Measurements from ENCODE around the gene SPHK2.
A peak's percentile ranks its signal among the peaks of the same experiment; 100 is the strongest.
"Not testable (repeated sequence)": the region's sequence is repeated elsewhere in the genome, so short reads cannot be mapped to it uniquely, and the experiment has no call there.

Gene SPHK2

DNA sequence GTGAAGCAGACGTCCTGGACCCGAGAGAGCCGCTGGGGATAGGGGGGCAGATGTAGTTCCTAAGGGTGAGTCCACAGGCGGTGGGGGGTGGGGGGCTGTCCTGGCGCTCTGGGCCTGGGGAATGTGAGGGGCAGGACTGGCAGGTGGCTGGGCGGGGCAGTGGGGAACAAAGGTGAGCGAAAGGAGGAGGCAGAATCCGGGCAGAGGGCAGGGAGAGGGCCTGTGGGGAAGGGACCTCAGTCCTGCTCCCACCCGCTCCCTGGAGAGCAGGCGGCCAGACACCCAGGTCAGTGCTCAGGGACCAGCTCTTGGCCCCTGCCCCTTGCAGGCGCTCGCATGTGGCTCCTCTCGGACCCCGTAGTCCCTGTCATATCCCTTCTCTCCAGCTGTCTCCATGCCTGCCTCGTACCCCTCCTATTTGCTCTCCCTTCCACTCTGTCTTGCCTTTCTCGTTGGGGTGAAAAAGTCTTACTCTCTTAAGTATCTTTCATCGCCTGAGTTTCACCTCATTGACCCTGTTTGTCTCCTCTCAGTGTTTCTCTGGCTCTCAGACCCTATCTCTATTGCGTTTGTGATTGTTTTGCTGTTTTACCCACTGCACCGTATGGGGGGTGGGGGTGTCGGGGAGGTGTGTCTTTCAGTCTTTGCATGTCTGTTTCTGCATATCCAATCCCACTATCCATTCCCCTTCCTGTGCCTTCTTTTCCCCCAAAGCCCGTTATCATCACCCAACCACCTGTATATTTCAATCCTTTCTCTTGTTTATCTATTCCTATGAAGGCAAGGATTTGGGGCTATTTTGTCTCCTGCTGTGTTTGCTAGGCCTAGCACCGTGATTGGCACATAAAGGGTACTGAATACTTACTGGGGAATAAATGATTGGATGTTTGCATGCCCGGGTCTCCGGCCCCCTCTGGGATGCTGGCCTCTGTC is 5.8 kb downstream of the SPHK2 start:
- no peak for DNase-seq

DNA sequence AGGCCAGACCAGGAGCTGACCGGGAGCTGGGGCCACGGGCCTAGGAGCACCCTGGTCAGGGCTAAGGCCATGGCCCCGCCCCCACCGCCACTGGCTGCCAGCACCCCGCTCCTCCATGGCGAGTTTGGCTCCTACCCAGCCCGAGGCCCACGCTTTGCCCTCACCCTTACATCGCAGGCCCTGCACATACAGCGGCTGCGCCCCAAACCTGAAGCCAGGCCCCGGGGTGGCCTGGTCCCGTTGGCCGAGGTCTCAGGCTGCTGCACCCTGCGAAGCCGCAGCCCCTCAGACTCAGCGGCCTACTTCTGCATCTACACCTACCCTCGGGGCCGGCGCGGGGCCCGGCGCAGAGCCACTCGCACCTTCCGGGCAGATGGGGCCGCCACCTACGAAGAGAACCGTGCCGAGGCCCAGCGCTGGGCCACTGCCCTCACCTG is 6.6 kb downstream of the SPHK2 start:
- DNase-seq: no peak

DNA sequence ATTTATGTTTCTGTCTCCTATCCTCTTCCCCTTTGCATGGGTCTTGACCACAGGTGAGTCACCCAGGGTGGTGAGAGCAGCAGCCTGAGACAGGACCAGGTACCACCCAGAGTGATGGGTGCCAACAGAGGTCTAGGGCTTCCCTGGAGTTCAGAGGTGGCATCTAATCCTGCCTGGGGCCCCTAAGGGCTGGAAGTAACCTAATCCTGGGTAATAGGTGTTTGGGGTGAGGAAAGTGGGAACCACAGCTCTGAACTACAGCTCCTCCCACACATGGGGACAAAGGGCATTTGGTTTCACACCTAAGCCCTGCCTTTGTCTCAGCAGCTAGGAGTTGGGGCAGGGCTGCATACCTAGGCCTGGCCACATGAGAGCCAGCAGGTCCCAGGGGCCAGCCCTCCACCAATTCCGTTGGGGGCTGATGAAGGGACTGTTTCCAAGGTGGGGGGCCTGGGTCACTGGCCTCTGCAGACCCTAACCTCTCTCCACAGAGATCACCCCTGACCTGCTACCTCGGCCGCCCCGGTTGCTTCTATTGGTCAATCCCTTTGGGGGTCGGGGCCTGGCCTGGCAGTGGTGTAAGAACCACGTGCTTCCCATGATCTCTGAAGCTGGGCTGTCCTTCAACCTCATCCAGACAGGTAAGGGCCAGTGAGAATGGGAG is 8.0 kb downstream of the SPHK2 start:
- no peak for DNase-seq

- DNase-seq: no peak
Measured at GRCh38 chr19:48627865-48628314, 8.6 kb downstream of the SPHK2 start.

DNA sequence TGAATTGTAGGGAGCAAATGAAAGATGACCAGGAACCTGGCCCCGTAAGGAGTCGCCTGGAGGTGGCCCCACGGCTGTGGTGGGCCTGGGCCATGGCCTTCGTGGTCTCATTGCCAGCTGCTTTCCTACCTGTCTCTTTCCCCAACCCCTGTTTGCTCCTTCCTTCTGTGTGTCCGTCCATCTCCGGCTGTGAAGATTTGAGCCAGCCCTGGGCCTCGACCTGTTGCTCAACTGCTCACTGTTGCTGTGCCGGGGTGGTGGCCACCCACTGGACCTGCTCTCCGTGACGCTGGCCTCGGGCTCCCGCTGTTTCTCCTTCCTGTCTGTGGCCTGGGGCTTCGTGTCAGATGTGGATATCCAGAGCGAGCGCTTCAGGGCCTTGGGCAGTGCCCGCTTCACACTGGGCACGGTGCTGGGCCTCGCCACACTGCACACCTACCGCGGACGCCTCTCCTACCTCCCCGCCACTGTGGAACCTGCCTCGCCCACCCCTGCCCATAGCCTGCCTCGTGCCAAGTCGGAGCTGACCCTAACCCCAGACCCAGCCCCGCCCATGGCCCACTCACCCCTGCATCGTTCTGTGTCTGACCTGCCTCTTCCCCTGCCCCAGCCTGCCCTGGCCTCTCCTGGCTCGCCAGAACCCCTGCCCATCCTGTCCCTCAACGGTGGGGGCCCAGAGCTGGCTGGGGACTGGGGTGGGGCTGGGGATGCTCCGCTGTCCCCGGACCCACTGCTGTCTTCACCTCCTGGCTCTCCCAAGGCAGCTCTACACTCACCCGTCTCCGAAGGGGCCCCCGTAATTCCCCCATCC is 9.4 kb downstream of the SPHK2 start:
- DNase-seq: no peak

DNA sequence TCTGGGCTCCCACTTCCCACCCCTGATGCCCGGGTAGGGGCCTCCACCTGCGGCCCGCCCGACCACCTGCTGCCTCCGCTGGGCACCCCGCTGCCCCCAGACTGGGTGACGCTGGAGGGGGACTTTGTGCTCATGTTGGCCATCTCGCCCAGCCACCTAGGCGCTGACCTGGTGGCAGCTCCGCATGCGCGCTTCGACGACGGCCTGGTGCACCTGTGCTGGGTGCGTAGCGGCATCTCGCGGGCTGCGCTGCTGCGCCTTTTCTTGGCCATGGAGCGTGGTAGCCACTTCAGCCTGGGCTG is 9.9 kb downstream of the SPHK2 start:
- DNase-seq: no peak

GRCh38 chr19:48629599-48630295 is 10.4 kb downstream of the SPHK2 start:
- DNase-seq: no peak

DNA sequence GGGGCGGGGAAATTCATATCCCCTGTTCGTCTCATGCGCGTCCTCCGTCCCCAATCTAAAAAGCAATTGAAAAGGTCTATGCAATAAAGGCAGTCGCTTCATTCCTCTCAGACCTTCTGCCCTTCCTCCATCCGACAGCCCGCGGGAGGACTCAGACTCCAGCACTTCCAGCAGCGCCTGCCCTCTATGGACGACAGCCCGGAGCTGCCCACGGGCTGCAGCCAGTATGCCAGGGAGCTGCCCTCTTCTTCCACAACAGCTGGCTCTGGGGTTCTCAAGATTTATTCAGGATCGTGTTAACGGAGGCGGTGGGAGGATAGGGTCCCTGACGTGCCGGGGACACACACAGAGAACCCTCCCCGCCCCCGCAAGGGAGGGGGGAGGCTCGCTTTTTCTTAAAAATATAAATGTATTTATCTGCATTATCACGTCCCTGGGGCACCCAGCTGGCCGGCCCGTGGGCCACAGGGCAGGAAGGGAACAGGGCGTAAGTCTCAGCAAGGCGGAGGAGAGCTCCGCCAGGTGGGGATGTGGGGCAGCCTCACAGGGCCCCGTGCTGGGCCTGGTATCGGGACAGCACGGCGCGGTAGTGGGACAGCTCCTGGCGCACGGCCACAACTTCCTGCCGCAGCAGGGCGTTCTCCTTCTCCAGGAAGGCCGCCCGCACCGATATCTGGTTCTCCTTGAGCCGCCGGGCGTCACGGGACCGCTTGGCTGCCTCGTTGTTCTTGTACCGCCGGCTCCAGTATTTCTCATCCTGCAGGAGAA is 11.2 kb downstream of the SPHK2 start:
- DNase-seq: no peak

GRCh38 chr19:48631225-48631624 is 11.9 kb downstream of the SPHK2 start:
- DNase-seq: no peak

- not testable (repeated sequence) for DNase-seq
Measured at GRCh38 chr19:48632286-48632685, 13.0 kb downstream of the SPHK2 start.

GRCh38 chr19:48632692-48633147 is 13.4 kb downstream of the SPHK2 start:
- DNase-seq: no peak

- DNase-seq: no peak
Measured at GRCh38 chr19:48633148-48634035, 14.1 kb downstream of the SPHK2 start.

DNA sequence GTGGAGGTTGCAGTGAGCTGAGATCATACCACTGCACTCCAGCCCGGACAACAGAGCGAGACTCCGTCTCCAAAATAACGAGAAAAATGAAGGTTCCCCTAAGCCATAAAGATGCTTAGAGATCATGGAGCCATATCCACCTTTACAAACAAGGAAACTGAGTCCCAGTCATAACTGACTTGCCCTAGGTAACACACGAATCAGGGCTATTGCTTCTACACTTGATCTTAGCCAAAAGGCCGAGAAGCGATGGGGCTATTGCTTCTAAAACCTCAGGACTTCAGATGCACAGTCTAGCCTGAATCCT is 14.7 kb downstream of the SPHK2 start:
- DNase-seq: no peak

GRCh38 chr19:48634424-48635262 is 15.3 kb downstream of the SPHK2 start:
- peak; percentile 82 for DNase-seq

DNA sequence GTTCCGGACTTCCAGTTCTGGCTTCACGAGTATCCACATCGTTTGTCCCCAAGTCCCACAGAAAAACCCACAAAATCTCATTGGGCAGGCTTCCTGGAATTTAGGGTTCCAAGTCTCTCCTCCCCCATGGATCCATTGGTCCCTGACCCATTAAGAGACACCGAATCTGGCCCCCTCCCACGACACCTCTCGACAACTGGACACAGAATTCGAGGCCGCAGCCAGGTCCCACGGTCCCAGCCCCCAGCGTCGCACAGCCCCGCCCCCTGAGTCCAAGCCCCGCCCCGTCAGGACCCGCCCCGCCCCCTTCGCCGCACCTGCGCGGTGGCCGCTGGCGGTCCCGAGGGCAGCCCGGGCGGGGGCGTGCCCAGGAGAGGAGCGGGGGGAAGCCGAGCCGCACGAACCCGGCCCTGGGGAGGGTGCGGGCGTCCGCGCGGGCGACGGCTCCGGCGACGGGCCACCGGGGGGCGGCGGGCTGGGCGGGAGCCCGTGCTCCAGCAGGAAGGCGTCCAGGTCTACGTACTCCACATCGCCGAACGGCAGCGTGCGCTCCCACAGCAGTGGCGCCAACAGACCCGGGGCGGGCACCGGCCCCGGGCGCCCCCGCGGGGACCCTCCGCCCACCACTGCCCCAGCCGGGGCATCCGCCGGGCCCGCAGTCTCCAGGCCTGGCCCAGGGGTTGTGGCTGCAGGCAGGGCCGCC is 16.1 kb downstream of the SPHK2 start:
- DNase-seq: peak; percentile 74

DNA sequence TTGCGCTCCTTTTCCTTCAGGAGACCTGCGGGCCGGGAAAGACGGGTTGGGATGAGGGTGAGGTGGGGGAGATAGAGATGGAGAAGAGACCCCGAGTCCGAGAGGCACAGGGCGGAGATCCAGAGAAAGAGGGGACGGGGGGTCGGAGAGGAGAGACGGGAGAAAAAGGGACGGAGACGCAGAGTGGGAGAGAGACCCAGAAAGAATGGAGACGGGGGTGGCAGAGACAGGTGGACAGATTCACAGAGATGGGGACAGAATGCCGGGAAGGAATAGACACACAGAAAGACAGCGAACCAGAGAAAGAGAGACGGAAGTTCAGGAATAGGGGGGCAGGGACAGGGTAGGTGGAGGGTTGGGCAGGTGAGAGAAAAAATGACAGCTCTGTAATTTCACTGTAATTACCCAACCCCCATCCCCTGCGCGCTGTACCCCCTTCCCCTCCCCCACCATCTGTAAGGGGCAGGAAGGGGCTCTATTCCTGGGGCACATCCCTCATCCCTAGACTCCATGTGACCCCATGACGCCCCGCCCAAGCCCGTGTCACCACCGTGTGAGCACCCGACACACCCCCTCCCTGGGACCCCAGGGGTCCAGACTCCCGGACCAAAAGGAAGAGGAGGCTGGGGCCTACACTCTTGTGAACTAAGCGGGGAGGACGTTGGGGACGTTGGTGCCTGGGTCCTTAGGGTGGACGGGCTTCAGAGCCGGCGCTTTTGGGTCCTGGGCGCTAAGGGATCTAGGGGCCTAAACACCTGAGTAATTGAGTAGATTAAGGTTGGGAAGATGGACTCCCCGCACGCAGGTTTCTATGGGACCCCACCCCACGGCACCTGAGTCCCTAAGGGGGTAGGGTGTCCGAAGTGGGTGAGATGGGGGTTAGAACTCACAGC is 16.9 kb downstream of the SPHK2 start:
- no peak for DNase-seq

DNA sequence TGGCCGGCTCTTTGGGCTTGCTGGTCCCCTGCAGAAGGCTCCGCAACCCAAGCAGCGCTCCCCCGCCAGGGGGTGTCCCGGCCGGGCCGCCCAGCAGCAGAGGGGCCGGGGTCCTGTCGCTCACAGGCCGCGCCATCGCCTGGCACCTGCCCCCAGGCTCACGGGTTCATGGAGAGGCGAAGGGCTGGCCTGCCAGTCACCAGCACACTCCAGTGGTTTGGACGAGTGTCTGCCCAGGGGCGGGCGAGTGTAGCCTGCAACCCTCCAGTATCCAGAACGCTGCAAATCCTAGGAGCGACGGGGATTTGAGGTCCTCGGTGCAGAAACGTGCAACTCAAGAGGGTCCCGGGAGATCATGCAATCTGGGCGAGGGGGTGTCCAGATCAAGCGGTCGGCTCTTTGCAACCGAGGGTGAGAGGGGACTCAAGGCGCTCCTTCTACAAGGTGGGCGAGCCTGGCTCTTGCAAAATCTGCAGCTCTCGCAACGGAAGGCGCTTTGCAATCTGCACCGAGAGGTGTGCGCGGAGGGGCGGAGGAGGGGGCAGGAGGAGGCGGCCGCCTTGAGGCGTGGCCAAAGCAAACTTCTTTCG is 17.6 kb downstream of the SPHK2 start, which contains the start of gene DBP:
DBP (minus strand) TSS at position 521 of the 590 bp plus-strand sequence; CDS start at position 136, 385 bp downstream.
- peak; percentile 33 for DNase-seq

Data from T-helper 9 cell (primary cell).